GM21528 (cell line): ENCODE measurements around the gene POLD1.
"Not testable (repeated sequence)": the region's sequence is repeated elsewhere in the genome, so short reads cannot be mapped to it uniquely, and the experiment has no call there.

Source experiments
- ATAC-seq: cut with Tn5 transposase; IDR thresholded peaks from one replicate; pipeline ENCODE4 v1.9.1; 2021; ENCODE audit warnings: mild to moderate bottlenecking, moderate library complexity; ENCODE audit not compliant: unreplicated experiment, low FRiP score

POLD1 gene

GRCh38 chr19:50387176-50387867, 3.2 kb downstream of the POLD1 start:
- no peak for ATAC-seq

DNA sequence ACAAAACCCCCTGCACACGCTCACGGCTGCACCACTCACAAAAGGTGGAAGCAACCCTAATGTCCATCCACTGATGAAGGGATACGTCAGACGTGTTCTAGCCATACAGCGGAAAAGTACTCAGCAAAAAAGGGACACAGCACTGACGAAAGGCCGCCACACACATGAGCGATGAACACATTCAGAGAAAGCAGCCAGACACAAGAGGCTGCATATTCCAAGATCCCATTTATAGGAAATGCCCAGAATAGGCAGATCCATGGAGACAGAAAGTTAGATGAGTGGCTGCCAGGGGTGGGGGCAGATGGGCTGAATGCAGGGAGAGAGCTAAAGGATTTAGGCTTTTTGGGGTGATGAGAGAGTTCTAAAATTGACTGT, 3.7 kb downstream of the POLD1 start:
- no peak for ATAC-seq

GRCh38 chr19:50390295-50390694, 6.1 kb downstream of the POLD1 start:
- ATAC-seq: not testable (repeated sequence)

DNA sequence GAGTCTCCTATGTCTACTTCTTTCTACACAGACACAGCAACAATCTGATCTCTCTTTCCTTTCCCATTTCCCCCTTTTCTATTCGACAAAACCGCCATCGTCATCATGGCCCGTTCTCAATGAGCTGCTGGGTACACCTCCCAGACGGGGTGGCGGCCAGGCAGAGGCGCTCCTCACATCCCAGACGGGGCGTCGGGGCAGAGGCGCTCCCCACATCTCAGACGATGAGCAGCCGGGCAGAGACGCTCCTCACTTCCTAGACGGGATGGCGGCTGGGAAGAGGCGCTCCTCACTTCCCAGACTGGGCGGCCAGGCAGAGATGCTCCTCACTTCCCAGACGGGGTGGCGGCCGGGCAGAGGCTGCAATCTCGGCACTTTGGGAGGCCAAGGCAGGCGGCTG, 6.8 kb downstream of the POLD1 start:
- not testable (repeated sequence) for ATAC-seq

DNA sequence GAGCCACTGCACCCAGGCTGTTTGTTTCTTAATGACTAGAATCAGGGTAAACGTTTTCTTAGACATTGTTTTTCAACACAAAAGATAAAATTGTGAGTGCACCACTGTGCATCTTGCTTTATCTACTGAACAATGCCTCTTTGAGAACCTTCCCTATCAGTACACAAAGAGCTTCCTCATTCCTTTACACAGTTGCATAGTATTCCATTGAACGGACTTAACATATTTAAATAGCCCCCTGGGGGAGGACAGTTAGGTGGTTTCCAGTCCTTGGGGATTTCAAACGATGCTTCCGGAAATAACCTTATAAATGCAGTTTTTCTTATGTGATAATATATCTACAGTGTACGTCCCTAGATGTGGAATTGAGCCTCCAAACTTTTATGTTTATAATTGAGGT, 8.6 kb downstream of the POLD1 start:
- ATAC-seq: no peak

GRCh38 chr19:50393589-50393988, 9.4 kb downstream of the POLD1 start:
- no peak for ATAC-seq

- ATAC-seq: no peak
Observed at GRCh38 chr19:50394017-50394416, 9.9 kb downstream of the POLD1 start.

DNA sequence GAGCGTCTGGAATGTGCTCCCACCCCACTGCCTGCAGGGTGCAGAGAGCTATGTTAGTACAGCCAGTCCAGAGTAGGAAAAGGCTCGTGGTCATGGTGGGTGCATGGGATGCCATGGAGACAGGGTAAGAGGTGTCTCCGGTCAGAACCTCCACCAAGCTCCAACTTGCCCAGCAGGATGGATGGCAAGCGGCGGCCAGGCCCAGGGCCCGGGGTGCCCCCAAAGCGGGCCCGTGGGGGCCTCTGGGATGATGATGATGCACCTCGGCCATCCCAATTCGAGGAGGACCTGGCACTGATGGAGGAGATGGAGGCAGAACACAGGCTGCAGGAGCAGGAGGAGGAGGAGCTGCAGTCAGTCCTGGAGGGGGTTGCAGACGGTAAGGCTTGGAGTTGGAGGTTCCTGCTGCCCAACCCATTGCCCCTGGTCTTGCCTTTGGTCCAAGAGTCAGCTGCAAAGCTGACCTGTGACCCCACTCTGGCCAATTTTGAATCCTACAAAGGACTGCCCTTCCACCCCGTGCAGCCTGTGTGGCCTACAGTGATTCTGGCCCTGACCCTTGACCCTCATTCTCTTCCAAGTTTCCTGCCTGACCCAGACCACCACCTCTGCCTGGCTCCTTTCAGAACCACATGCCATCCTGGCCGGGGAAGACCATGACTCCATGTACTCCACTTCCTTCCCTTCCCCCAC, 14.7 kb downstream of the POLD1 start:
- no peak for ATAC-seq

DNA sequence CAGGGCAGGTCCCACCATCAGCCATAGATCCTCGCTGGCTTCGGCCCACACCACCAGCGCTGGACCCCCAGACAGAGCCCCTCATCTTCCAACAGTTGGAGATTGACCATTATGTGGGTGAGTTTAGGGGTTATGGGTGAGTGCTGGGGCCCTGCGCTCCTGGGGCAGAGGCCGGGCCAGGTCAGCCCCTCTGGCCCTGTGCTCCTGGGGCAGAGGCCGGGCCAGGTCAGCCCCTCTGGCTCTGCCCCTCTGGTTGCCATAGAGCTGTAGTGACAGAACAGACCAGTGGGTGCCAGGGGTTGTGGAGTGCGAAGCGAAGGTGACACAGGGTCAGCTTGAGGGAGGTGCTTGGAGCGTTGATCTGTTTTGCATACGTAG, 15.2 kb downstream of the POLD1 start:
- no peak for ATAC-seq

- no peak for ATAC-seq
Observed at GRCh38 chr19:50401605-50402450, 17.7 kb downstream of the POLD1 start.

- ATAC-seq: no peak
Observed at GRCh38 chr19:50402544-50403301, 18.6 kb downstream of the POLD1 start.

DNA sequence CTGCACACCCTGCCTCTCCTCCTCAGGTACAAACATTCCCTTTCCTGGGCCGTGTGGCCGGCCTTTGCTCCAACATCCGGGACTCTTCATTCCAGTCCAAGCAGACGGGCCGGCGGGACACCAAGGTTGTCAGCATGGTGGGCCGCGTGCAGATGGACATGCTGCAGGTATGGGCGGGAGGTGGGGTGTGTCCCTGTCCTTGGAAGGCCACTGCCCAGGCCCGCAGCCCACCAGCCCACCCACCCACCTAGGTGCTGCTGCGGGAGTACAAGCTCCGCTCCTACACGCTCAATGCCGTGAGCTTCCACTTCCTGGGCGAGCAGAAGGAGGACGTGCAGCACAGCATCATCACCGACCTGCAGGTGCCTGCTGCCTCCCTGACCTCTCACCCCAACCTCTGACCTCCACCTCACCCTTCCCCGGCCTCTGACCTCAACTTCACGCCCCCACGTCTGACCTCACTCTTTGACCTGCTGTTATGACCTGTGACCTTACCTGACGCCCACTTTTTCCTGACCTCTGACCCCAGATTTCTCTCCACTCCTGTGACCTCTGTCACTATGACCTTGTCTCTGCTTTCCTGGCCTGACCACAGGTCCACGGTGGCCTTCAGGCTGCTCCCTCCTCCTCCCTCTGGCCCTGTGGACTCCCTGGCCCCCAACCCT, 22.1 kb downstream of the POLD1 start:
- no peak for ATAC-seq

- no peak for ATAC-seq
Observed at GRCh38 chr19:50406829-50407228, 22.7 kb downstream of the POLD1 start.

DNA sequence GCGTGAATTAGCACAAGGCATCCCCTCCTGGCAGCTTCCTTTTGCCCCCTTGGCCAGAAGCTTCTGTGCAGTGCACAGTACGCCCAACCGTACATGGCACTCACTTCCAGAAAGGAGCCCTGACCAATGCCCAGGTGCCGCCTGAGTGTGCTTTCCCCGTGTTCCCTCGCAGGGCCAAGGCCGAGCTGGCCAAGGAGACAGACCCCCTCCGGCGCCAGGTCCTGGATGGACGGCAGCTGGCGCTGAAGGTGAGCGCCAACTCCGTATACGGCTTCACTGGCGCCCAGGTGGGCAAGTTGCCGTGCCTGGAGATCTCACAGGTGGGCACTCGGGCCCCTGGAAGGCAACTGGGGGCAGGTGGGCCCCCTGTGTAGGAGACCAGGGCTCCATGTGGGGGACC, 25.2 kb downstream of the POLD1 start:
- no peak for ATAC-seq

GRCh38 chr19:50410109-50410508, 26.0 kb downstream of the POLD1 start:
- ATAC-seq: no peak

- ATAC-seq: no peak
Observed at GRCh38 chr19:50412419-50412818, 28.3 kb downstream of the POLD1 start.

DNA sequence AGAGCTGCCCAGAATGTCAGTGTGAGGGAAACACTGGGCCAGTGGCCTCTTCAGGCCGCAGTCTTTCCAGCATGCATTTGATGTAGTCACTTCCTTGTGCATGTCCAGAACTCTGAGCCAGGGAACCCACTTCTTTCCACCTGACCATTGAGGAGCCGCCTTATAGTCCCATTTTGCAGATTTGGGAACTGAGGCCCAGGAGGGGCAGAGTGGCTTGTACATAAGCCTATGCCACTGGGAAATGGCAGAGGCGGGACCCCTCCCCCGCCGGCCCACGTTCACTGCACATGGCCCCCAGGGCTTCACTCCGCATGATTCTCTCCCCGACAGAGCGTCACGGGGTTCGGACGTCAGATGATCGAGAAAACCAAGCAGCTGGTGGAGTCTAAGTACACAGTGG, 28.9 kb downstream of the POLD1 start:
- no peak for ATAC-seq

DNA sequence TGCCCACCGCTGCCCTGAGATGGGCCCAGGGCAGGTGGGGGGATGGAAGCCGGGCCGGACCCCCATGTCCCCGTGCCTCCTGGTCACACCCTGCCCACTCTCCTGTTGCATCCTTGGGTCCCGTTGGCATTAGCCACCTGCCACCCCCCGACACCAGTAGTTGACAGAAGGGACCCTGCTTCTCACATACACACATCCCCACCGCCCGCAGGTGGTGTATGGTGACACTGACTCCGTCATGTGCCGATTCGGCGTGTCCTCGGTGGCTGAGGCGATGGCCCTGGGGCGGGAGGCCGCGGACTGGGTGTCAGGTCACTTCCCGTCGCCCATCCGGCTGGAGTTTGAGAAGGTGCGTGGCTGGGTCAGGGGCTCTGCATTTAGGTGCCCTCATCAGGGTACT, 29.4 kb downstream of the POLD1 start:
- ATAC-seq: no peak

DNA sequence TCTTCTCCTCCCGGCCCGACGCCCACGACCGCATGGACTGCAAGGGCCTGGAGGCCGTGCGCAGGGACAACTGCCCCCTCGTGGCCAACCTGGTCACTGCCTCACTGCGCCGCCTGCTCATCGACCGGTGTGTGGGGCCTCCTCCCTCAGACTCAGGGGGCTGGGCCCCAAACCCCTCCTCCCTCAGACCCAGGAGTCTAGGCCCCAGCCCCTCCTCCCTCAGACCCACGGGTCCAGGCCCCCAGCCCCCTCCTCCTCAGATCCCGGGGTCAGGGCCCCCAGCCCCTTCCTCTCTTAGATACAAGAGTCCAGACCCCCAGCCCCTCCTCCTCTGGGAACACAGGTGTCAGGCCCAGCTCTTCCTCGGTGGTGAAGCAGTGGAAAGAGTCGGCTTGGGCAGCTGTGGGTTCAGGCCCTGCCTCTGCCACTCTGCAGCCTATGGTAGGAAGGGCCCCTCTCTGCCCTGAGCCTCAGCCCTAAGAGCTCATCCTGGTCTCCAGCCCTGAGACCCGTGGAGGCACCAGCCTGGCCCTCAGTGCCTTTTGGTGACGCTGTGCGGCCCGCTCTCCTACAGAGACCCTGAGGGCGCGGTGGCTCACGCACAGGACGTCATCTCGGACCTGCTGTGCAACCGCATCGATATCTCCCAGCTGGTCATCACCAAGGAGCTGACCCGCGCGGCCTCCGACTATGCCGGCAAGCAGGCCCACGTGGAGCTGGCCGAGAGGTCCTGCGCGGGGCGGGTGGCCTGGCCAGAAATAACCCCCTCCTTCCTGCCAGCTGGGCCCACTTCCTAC, 30.9 kb downstream of the POLD1 start:
- peak; percentile 1 for ATAC-seq

DNA sequence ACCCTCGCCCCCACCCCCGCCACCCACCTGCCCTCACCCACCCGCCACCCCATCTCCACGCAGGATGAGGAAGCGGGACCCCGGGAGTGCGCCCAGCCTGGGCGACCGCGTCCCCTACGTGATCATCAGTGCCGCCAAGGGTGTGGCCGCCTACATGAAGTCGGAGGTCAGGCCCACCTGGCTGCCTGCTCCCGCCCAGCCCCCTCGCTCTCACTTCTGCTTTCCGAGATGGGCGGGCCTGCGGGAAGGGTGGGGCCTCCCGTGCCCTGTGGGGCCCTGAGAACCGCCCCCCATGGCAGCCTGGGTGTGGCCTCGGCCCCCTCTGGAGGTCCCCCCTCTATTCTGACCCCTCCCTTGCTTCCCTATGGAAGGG, 31.5 kb downstream of the POLD1 start:
- ATAC-seq: peak; percentile 47
